K562 (cell line): ENCODE measurements around the gene ATP5ME. TPM values are rescaled to one million over a fixed set of nuclear protein-coding genes. Genes with fewer than 3 reads are reported as not detected.

Experiments used
- ATAC-seq: fragments of 200-7000 bp; cut with Tn5 transposase; 3 replicates; pipeline ENCODE4 v1.9.1; 2020; ENCODE audit warnings: moderate library complexity
- BruUV-seq: library from RNA; stranded (reverse); fragments of 400-500 nt; replicated peaks from 2 replicates; lab custom pipeline; 2021; lab: Mats Ljungman, UMichigan
- CTCF ChIA-PET: fragments of 300-600 bp; formaldehyde crosslinking; extraction: SDS; loops from one replicate; lab custom pipeline; 2021; ENCODE audit warnings: low intra/inter-chr PET ratio; lab: Yijun Ruan, JAX
- POLR2A ChIA-PET: fragments of 300-600, 350-650 bp; sonication (Branson Sonifier 250); formaldehyde crosslinking; extraction: SDS; loops from one replicate; lab custom pipeline; 2021; ENCODE audit warnings: antibody characterized with exemption, inconsistent platforms; lab: Yijun Ruan, JAX
- DNase-seq, 4 experiments: peaks; one replicate each; pipeline versions ENCODE4 v3.0.0 to v3.0.0-alpha.2; 2011 to 2018; ENCODE audit warnings: low spot score in 3 of 4, mixed read lengths in 3 of 4; ENCODE audit errors: extremely low read depth in 1 of 4
- FAIRE-seq: peaks from 2 replicates; lab custom pipeline; 2011; peaks lifted over from hg19 to GRCh38; lab: Jason Lieb, UNC
- H2AFZ ChIP-seq: 2 replicates; pipeline ENCODE4 v1.6.0; 2011; ENCODE audit warnings: low read depth, low read length, control low read depth, inconsistent platforms
- H3K27ac ChIP-seq: fragments of 200-600 bp; 3 replicates; pipeline ENCODE4 v1.8.0; 2011; ENCODE audit warnings: low read depth, mild to moderate bottlenecking, control low read depth, inconsistent platforms, low read length, moderate library complexity, mixed read lengths; ENCODE audit errors: extremely low read depth
- H3K27me3 ChIP-seq, 2 experiments: fragments of 300-600 bp in 1 of 2; 2 replicates in 1 of 2; 3 replicates in 1 of 2; pipeline versions ENCODE4 v1.6.0 to v1.8.0; 2011; ENCODE audit warnings: inconsistent platforms in 2 of 2, low read length in 2 of 2, mild to moderate bottlenecking in 1 of 2, mixed read lengths in 1 of 2, moderate library complexity in 1 of 2; ENCODE audit not compliant: control insufficient read depth in 2 of 2, insufficient read depth in 2 of 2
- H3K36me3 ChIP-seq: fragments of 300-600 bp; 3 replicates; pipeline ENCODE4 v1.8.0; 2011; ENCODE audit warnings: mild to moderate bottlenecking, low read length, inconsistent platforms; ENCODE audit not compliant: control insufficient read depth, insufficient read depth
- H3K4me1 ChIP-seq, 2 experiments: fragments of 200-600 bp in 1 of 2; replicated peaks in 1 of 2; 2 replicates in 1 of 2; 3 replicates in 1 of 2; pipeline versions ENCODE4 v1.5.1 to v1.8.0; 2011; ENCODE audit warnings: inconsistent platforms in 2 of 2, low read length in 2 of 2, mild to moderate bottlenecking in 1 of 2, mixed read lengths in 1 of 2, moderate library complexity in 1 of 2; ENCODE audit not compliant: control insufficient read depth in 2 of 2, insufficient read depth in 2 of 2
- H3K4me2 ChIP-seq: 2 replicates; pipeline ENCODE4 v1.6.1; 2011; ENCODE audit warnings: low read length, control low read depth, inconsistent platforms, mixed read lengths; ENCODE audit not compliant: insufficient read depth
- H3K4me3 ChIP-seq: fragments of 200-600 bp; sonication (generic), shearing (Covaris generic); 2 replicates; pipeline ENCODE4 v1.5.1; 2016; ENCODE audit warnings: control low read depth, inconsistent platforms
- H3K79me2 ChIP-seq: fragments of 200-600 bp; 3 replicates; pipeline ENCODE4 v1.8.0; 2011; ENCODE audit warnings: low read length, inconsistent platforms; ENCODE audit not compliant: control insufficient read depth, insufficient read depth
- H3K9ac ChIP-seq, 2 experiments: 2 replicates each; pipeline versions ENCODE4 v1.6.0 to v1.6.1; 2011; ENCODE audit warnings: low read depth in 2 of 2, low read length in 2 of 2, control low read depth in 1 of 2, inconsistent platforms in 1 of 2, mild to moderate bottlenecking in 1 of 2, mixed read lengths in 1 of 2; ENCODE audit not compliant: insufficient read depth in 1 of 2
- H3K9me1 ChIP-seq: one replicate; pipeline ENCODE4 v1.6.0; 2011; ENCODE audit warnings: inconsistent platforms, mild to moderate bottlenecking, low read length, moderate library complexity; ENCODE audit not compliant: control insufficient read depth, insufficient read depth
- H3K9me3 ChIP-seq: replicated peaks from 2 replicates; pipeline ENCODE4 v1.5.1; 2011; ENCODE audit warnings: low read depth, low read length, inconsistent platforms; ENCODE audit not compliant: control insufficient read depth, insufficient read depth
- H4K20me1 ChIP-seq: replicated peaks from 2 replicates; pipeline ENCODE4 v1.6.1; 2011; ENCODE audit warnings: low read length, inconsistent platforms, mixed read lengths; ENCODE audit not compliant: control insufficient read depth, insufficient read depth
- DNMT1 ChIP-seq: fragments of 450-650 bp; IDR thresholded peaks from 2 replicates; pipeline ENCODE4 v1.6.1; 2016; ENCODE audit warnings: antibody characterized with exemption, mild to moderate bottlenecking
- E2F3 ChIP-seq: fragments of 250-450 bp; sonication (Bioruptor Pico); IDR thresholded peaks from 2 replicates; pipeline ENCODE4 v1.4.0; 2020; ENCODE audit warnings: mild to moderate bottlenecking
- EWSR1 ChIP-seq: fragments of 450-650 bp; IDR thresholded peaks from 2 replicates; pipeline ENCODE4 v1.6.1; 2018; ENCODE audit warnings: borderline replicate concordance, mild to moderate bottlenecking, low read depth, moderate library complexity; ENCODE audit not compliant: partially characterized antibody
- HSF4 ChIP-seq: fragments of 250-450 bp; sonication (Bioruptor Pico); IDR thresholded peaks from 2 replicates; pipeline ENCODE4 v2.1.2; 2022; ENCODE audit warnings: mild to moderate bottlenecking, moderate library complexity, borderline replicate concordance
- MGA ChIP-seq: fragments of 450-650 bp; IDR thresholded peaks from 2 replicates; pipeline ENCODE4 v1.6.1; 2016; ENCODE audit warnings: mild to moderate bottlenecking, moderate library complexity
- SAFB ChIP-seq: fragments of 200-400 bp; formaldehyde crosslinking; IDR thresholded peaks from 2 replicates; pipeline ENCODE4 v1.6.1; 2017; ENCODE audit warnings: low read depth, low read length, borderline replicate concordance
- TAF9B ChIP-seq: fragments of 450-650 bp; IDR thresholded peaks from 2 replicates; pipeline ENCODE4 v1.6.1; 2018; ENCODE audit warnings: mild to moderate bottlenecking; ENCODE audit not compliant: partially characterized antibody
- TARDBP ChIP-seq: fragments of 450-650 bp; IDR thresholded peaks from 2 replicates; pipeline ENCODE4 v1.6.1; 2016
- ZC3H11A ChIP-seq: IDR thresholded peaks from 2 replicates; pipeline ENCODE4 v1.6.1; 2012; ENCODE audit warnings: low read depth, low read length, improper control_type of control experiment
- ZNF408 ChIP-seq: fragments of 250-450 bp; sonication (Bioruptor Pico); IDR thresholded peaks from 2 replicates; pipeline ENCODE4 v1.4.0; 2020; ENCODE audit warnings: low read depth, mild to moderate bottlenecking, moderate library complexity
- WGBS: fragments of 100-300 bp; shearing (Covaris generic); methylation state at CpG from one replicate; pipeline ENCODE4 v1.1.6; 2016; ENCODE audit warnings: low coverage, mixed read lengths; ENCODE audit not compliant: insufficient coverage; ENCODE audit errors: missing lambda C conversion rate; 5-methylcytosine and 5-hydroxymethylcytosine counted together
- in situ Hi-C: fragments of 300-500 bp; cut with MboI; formaldehyde crosslinking; loops from 4 replicates; pipeline ENCODE4 v1.15.0; 2018; ENCODE audit warnings: inconsistent platforms, mixed read lengths
- intact Hi-C: fragments of 100-400 bp; cut with micrococcal nuclease; formaldehyde crosslinking; loops from 2 replicates; pipeline ENCODE4 v1.14.2; 2022
- polyA plus RNA-seq, 8 experiments: library from polyadenylated mRNA; depleted of rRNA in 4 of 8; stranded (reverse) in 5 of 8; unstranded in 3 of 8; fragments of >200 nt; fragmentation: Nextera tagmentation in 2 of 8; fragmentation: Illumina TruSeq in 1 of 8; extraction: Ambion mirVana in 2 of 8; extraction: Trizol in 1 of 8; gene quantifications; 2 replicates each; pipeline versions ENCODE4 v1.2.1 to v1.2.3, GENCODE V29; 2011 to 2014; ENCODE audit warnings: inconsistent platforms in 1 of 8, missing spikeins in 1 of 8
- total RNA-seq, 7 experiments: library from RNA; depleted of rRNA in 6 of 7; stranded (reverse); fragments of >200 nt in 6 of 7; fragmentation: Illumina TruSeq in 2 of 7; extraction: Trizol in 2 of 7; gene quantifications; 2 replicates each; pipeline versions ENCODE4 v1.2.1 to v1.2.3, GENCODE V29; 2011 to 2021; ENCODE audit warnings: low replicate concordance in 1 of 7

The ATP5ME gene
- total and polyA plus RNA-seq, 9 of the 15 experiments (the other 6 are each of a cell fraction or from before 2014, with no cell fraction given) = 509 to 2,480 (median 887) TPM

- Histone ChIP-seq H3K36me3 (no peaks in the 10 kb centered on the region), H3K79me2 (no peaks in the 10 kb centered on the region), H3K9me3 (no peaks in the 10 kb centered on the region; the same call in 1 of the 2 replicates), H3K4me1 (peaks cover 0 to 30% of the 10 kb centered on the region in 2 experiments; a peak in 2 of 5 replicates), H2AFZ (no peak overlapping the region), H3K4me2 (no peak overlapping the region), H3K9me1 (no peaks in the 10 kb centered on the region), H3K27me3 (peaks cover 24 to 68% of the 10 kb centered on the region in 2 experiments; a peak in 4 of 5 replicates), H3K4me3 (no peak overlapping the region), H3K9ac (no peak overlapping the region), H3K27ac (no peak overlapping the region), H4K20me1 (no peaks in the 10 kb centered on the region)
- WGBS = 3% methylated on average over 9 of the region's 9 CpGs
- DNase-seq = no peak
- intact Hi-C loops (no loop called here), in situ Hi-C loops (no loop called here)
- no TSS peak for BruUV-seq
- ATAC-seq = no peak
- ChIA-PET POLR2A (interaction anchor here (0.6 to 1.0 kb wide), 2 partner anchors 16 to 178 kb away, joined by 3 read pairs; no protein-coding TSS in a partner anchor), CTCF (no interaction called here)
- TF ChIP-seq EWSR1 = no peak
- no peak for TF ChIP-seq MGA
- TF ChIP-seq DNMT1 = no peak
- TF ChIP-seq TARDBP = no peak
- no peak for TF ChIP-seq ZNF408 (CRISPR knock-in tag)
- no peak for TF ChIP-seq TAF9B
- no peak for TF ChIP-seq E2F3
- TF ChIP-seq ZC3H11A = no peak
- no peak for TF ChIP-seq HSF4
- TF ChIP-seq SAFB = no peak
- no peak for FAIRE-seq
These were observed 43.4 kb downstream of the ATP5ME start for GRCh38 chr4:630656-631055.
